Measurements from ENCODE around the gene KIAA1614. TPM values are rescaled to one million over a fixed set of nuclear protein-coding genes. Genes with fewer than 3 reads are reported as not detected.

Gene KIAA1614
- polyA plus RNA-seq, 4 donors: 5.0 to 9.8 (median 7.7) TPM

GRCh38 chr1:180988253-180988752 lies 75.6 kb downstream of the KIAA1614 start:
- DNase-seq (ENCODE audit: low read depth in 4 of 4, low spot score in 3 of 4): no peak

- no peak for DNase-seq (ENCODE audit: low read depth in 4 of 4, low spot score in 3 of 4)
Measured at GRCh38 chr1:180994262-180994661, 81.6 kb downstream of the KIAA1614 start.

- no peak for DNase-seq (ENCODE audit: low read depth in 4 of 4, low spot score in 3 of 4)
Measured at GRCh38 chr1:180997843-180998504, 85.3 kb downstream of the KIAA1614 start.

Other genes starting within 250 kb of the KIAA1614 start
- gene STX6, start 110.0 kb downstream of the KIAA1614 start, polyA plus RNA-seq (ENCODE audit: insufficient read length in 4 of 4): 10 to 100 TPM; 26.5 to 33.0 (median 30.2) TPM
- 10 to 100 TPM in 1 of 4 donors, 1 to 10 TPM in 3; 4.1 to 16.5 (median 4.9) TPM for gene MR1, start 121.1 kb downstream of the KIAA1614 start, polyA plus RNA-seq (ENCODE audit: insufficient read length in 4 of 4)
- gene IER5, start 175.8 kb downstream of the KIAA1614 start, polyA plus RNA-seq (ENCODE audit: insufficient read length in 4 of 4): 10 to 100 TPM in 1 of 4 donors, 1 to 10 TPM in 3; 5.5 to 11.8 (median 6.7) TPM

Data from left renal pelvis (tissue), 4 donors.